GM21360 (cell line): ENCODE results near the gene COL23A1.
"Not testable (repeated sequence)": the region's sequence is repeated elsewhere in the genome, so short reads cannot be mapped to it uniquely, and the experiment has no call there.

Experiments used
- ATAC-seq: cut with Tn5 transposase; IDR thresholded peaks from one replicate; pipeline ENCODE4 v1.9.1; 2021; ENCODE audit warnings: mild to moderate bottlenecking, moderate library complexity; ENCODE audit not compliant: unreplicated experiment

Gene COL23A1

DNA sequence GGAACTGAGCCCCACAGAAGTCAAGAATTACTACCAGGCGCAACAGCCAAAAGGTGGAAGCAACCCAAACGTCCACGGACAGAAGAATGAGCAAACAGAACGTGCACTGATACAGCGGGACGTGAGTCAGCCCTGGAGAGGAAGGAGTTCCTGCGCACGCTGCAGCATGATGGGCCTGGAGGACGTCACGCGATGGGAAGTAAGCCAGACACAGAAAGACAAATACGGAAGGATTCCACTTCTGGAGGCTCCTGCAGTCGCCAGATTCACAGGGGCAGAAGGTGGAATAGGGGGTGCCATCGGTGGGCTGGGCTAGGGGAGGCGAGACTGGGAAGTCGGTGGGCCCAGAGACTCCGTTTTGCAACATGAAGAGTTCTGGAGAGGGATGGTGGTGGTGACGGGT, 277.3 kb downstream of the COL23A1 start:
- ATAC-seq: no peak

DNA sequence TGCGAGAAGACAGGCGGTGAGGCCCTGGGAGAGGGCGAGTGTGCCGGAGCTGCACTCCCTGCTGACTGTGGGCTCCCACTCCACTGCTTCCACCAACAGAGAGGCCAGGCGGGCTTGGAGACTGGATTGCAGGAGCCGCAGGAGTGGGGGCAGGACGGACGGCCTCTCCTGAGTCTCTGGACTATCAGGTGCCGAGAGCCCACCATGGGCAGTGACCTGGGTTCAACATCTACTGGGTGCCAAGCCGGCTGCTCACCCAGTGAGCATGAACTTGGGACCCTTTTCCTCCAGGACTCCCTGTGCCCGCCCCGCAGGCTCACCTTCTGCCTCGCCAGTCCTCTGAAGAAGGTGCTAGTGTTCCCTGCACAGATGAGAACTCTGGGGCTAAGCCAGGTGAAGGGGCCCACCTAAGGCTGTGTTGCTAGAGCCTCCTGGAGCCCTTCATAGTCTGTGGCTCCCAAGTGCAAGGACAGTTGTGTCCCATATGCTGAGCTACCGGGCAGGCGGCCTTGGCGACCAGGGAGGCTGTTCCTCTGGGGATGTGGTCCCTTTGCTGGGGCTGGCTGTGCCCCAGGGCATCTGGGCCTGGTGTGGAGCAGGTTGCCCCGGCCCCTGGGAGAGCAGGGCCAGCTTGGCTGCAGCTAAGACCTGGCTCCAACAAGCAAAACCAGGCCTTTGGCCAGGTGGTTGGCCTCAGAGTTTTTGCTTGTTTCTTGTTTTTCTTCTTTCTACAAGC, 279.9 kb downstream of the COL23A1 start:
- ATAC-seq: no peak

DNA sequence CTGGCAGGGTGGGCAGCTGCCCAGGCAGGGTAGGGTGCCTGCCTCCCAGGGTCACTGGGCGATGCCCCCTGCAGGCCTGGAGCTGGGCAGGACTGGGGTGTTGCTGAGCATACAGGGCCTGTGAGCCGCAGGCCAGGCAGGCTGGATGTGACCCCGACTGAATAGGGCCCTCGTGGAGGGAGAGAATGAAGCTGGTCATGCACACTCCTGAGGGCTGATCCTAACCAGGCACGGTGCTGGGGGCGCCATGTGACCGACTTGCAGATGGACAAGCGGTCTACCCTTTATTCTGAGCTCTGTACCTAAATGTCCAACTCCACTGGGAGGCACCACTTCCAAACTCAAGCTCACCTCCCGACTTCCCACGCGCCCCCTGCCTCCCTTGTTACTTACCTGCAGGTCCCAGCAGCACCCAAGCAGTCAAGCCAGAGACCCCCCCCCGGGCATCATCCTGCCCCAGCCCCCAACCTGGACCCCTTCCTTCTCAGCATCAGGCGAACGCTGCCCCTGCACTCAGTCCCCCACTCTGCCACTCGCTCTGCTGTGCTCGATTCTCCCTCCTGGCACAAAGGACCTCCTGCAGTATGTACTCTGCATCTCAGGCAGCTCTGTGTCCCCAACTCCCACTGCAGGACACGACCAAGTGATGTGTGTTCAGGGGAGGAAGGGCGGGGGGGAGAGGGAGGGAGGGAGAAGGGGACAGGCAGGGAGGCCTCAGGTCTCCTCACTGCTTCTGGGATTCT, 280.8 kb downstream of the COL23A1 start:
- no peak for ATAC-seq

DNA sequence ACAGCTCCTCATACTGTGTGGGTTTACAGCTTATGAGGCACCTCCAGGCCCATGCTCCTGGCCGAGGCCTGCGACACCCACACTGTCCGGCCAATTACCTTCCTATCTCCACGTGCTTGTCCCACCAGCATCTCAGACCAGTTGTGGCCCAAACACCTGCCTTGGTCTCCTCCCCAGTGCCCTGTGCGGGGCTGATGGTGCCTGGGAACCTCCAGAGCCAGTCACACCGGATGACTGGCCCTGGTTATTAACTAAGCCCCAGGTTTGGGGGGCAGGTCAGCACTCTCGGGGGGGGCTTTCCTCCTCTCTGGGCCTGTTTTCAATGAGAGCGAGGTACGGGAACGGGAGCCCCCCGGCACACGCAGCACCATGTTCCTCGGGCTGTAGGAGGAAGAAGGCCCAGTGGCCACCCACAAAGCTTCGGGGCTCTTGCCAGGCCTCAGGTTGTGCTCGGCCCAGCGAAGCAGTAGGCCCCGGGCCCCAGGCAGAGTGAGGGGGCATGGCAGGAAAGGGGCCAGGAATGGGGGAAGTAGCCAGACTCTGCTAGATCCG, 281.6 kb downstream of the COL23A1 start:
- ATAC-seq: no peak

DNA sequence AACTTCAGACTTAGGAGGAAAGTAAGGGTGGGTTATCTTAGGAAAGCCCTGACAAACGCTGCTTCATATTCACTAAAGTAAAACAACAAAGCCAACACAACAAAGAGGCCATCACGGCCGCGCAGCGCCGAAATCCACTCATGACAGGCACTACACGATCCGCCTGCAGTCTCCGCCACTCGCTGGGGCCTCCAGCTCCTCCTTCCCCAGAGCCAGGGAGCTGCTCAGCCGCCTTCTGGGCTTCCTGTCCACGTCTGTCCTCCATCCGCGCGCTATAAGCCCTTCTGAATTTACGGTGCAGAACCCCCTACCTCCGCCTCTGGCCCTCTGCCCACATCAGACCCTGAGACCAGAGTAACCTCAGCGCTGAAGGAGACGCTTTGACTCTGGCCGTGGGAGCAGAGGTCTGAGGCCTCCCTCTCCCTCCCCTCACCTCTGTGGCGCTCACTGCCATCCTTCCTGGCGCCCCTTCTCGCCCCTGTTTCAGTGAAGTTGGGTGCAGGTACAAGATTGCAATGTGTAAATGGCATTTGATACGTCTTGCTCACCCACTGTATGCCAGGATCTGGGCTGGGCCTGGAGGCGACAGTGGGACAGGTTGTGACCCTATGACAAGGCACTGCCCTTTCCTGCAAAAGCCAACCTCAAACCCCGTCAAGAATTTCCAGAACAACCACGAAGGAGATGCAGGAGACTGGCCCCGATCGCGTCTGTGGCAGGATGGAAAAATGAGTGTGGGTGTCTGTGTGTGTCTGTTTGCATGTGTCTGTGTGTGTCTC, 282.7 kb downstream of the COL23A1 start:
- ATAC-seq: no peak

DNA sequence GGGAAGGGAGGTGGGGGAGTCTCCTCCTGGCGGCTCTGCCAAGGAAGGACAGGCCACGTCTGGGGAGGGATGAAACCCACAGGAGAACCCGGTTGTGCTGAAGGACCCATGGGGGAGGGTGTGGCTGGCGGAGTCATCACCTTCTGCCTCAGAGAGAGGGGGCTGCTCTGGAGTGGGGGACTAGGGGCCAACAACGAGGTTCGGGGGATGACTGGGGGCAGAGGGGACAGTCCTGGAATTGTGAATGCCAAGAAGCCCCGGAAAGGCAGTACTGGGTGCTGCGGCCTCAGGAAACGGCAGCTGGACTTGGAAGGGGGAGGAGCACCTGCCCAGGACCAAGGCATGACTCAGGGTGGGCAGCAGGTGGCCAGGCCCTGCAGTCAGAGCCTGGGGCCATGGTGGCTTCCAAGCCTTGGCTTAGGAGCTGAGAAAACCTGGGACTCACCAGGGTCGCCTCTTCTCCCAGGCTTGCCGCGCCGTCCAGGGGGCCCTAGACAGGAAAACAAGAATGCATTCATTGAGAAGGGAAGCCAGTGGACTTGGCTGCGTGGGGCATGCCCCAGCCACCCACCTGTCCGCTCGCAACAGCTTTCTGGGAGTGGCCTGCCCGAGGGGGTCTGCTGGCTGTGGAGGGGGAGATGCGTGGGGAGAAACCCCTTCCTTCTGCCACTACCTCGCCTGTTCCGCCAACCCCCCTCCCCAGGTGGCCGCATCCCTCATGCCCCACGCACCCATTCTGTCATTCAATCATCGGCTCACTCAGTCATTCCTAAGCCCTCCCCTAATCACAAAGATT, 283.6 kb downstream of the COL23A1 start:
- ATAC-seq: no peak

DNA sequence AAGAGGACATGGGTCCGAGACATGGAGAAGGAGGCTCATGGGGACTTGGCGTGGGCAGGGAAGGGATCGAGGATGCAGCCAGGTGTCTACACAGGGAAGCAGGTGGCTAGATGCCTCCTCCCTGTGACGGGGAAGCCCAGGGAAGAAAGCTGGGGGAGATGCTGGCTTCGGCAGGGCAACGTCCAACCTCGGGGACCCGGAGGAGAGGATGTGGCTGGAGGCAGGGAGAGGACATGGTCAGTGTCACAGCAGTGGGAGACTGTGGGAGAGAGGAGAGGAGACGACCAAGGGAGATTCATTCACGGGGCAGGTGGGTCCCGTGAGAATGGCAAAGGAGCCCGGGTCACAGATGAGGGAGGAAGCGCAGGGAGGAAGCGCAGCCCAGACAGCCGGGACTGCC, 284.4 kb downstream of the COL23A1 start:
- no peak for ATAC-seq

DNA sequence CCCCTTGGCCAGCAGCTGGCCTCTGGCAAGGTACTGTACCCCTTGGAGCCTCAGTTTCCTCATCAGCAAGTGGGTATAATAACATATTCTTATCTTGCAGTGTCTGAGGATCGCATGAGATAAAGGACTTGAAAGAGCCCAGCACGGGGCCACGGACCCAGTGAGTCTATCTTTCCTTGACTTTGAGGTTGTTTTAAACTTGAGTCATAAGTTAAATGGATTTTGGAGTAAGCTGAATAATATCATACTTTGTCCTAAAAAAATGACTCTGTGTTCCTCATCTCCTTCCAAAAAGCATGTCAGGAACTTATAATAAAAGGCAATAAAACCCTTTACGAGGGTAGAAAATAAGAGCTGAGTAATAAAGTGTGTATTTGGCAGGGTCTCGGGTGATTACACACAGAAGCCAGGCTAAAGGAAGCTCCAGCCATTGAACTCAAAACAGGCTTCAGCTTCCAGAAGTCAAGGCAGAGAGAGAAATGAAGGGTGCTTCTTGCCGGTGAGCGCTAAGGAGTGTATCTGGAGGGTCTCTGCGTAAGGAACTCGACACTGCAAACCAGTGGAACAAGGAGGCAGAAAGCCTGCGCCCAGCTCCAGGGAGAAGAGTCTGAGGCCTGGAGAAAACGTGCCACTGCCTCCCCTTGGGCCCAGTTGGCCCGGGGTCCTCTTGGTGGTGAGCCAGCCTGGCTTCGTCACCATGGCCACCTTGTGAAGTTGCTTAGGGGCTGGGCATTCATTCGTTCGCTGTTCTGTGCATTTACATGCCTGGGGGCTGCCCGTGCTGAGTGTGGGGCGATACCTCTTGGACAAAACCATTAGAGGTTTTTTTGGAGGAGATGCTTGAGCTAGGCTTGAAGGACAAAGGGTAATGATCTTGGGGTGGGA, 285.2 kb downstream of the COL23A1 start:
- ATAC-seq: no peak

DNA sequence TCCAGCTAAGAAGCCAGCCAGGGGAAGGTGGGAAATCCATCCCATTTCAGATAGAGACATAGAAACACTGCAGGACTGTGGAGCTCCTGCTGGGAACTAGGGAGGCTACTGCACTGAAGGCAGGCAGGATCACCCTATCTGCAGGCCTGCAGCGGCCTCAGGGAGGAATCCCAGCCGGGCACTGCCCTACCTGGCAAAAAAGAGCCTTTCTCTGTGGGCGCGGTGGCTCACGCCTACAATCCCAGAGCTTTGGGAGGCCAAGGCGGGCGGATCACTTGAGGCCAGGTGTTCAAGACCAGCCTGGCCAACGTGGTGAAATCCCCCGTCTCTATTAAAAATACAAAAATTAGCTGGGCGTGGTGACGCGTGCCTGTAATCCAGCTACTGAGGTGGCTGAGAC, 286.2 kb downstream of the COL23A1 start:
- no peak for ATAC-seq

DNA sequence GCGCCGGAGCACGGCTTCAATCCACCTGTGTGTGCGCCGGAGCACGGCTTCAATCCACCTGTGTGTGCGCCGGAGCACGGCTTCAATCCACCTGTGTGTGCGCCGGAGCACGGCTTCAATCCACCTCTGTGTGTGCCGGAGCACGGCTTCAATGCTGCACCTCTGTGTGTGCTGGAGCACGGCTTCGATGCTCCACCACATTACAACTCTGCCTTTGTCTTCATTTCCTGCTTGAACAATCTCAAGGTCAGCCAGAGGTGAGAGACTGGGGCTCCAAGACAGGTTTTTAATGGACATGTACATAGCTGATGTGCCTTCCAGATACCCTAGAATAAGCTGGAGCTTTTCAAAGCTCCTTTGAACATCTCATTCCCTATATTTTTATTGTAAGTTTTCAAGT, 287.9 kb downstream of the COL23A1 start:
- ATAC-seq: not testable (repeated sequence)

DNA sequence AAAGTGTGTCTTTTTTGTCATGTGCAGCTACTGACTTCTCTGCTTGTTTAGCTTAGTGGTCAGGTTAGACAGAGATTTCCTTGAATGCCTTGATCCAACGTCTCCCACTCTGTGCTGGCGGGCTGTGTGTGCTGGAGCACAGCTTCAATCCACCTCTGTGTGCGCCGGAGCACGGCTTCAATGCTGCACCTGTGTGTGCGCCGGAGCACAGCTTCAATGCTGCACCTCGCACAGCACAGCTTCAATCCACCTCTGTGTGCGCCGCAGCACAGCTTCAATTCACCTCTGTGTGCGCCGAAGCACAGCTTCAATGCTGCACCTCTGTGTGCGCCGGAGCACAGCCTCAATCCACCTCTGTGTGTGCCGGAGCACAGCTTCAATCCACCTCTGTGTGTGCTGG, 288.6 kb downstream of the COL23A1 start:
- ATAC-seq: no peak

DNA sequence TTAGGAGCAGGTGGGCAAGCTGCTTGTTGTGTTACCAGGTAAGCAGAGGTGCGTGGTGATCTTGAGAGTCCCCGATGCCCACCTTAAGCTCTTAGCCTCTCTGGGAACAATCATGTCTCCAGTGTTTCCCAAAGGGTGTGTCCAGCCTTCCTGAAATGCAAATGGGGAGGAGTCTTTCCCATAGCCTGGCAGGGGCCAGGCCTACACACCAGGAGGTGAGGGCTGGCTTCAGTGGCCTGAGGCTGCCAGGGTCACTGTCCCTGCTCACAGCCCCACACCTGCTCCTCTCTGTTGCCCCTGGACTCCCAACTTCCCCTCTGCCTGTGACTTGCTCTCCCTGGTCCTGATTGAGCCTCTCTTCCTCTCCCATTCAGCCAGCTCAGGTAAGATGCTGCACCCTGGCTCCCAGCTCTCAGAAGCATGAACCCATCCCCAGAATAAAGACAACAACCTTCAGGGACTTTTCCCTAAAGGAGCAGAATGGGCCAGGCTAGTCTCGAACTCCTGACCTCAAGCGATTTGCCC, 291.8 kb downstream of the COL23A1 start:
- ATAC-seq: no peak

DNA sequence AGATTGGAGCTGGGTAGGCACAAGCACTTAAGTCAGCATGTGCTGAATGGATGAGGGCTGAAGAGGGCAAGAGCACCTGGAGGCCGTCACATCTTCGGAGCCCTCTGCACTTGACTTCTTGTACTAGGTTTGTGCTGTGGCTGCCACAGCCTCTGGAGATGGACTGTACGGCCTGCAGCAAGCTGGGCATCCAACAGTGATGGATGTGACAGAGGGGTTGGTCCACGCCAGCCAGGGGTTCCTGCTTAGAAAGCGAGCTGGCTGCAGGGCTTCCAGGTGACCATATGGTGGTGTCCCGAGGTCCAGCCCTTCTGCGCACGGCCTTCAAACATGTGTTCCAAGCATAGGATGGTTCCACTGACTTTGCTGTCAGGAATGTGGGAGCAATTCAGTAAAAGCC, 292.4 kb downstream of the COL23A1 start:
- ATAC-seq: no peak

DNA sequence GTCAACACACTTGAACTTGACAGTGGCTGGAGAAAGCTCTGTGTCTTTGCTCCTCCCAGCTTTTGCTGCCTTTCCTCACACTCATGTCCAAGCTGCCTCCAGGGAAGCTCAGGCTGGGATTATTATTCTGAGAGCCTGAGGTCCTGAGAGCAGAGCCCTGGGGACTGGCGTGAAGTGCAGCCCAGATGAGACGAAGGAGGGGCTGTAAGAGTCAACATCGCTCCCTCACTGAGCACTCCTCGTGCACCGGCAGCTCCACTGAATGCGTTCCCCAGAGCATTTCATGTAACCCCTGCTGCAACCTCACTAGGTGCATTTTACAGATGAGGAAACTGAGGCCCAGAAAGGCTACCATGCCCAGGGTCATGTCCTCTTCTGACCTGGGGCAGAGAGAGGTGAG, 294.1 kb downstream of the COL23A1 start:
- ATAC-seq: no peak

DNA sequence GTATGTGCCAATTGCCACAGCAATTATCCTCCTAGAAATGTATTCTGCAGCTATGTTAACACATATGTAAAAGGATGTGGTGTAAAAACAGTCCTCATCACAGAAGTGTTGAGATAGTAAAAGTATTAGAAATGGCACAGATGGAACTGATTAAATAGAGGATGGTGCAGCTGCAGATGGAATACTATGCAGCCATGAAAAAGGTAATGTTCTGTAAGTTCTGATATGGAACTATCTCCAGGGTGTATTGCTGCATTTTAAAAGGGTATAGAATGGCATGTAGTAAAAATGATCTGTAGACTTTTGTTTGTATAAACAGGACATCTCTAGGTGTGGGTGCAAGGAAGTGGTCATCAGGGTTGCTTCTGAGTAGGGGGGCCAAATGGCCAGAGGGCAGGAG, 294.6 kb downstream of the COL23A1 start:
- no peak for ATAC-seq

DNA sequence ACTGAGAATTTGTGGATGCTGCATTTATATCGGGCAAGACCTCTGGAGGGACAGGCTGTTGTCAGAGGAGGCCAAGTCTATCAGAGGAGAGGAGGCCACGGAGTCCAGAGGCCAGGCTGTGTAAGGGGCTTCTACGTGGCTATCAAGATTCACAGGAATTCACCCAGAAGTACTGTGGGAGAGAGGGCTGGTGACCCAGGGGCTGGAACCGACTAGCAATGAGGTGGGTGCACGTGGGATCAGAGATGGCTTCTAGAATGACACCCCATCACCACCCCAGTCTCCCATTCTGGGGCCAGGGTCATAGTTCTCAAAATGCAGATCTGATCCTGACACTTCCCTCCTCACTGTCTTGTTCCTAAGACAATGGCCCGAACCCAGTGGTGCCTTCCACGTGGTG, 296.4 kb downstream of the COL23A1 start:
- ATAC-seq: no peak

DNA sequence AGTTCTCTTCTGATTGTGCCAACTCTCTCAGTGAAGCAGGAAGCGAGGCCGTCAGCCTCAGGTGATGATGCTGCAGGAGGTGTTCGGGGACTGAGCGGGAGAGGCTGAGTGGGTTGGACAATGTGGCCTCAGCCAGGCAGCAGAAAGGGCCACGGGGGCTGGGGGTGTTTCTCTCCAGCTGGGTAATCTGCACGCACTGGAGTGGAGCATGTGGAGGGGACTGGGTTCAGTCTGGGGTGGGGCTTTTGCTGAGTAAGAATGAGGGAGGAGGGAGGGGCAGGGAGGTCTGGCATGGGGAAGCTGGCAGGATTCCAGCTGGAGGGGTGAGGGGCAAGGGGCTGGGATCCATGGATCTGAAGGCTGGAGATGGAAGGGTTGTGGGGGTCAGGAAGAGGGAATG, 296.8 kb downstream of the COL23A1 start:
- no peak for ATAC-seq

DNA sequence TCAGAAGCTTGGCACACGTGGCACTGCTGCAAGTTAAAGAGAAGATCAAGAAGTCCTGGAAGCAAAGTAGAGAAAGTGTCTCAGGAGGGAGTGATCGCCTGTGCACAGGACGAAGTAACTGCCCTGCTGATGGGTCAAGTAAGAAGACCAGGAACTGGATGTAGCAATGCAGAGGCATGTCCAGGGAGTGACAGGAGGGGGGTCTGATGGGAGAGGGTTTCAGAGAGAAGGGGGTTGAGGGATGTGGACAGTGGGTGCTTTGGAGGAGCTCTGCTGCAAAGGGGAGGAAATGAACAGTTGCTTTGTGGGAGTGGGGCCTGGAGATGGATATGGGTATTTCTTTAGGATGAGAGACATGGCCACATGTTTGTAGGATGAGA, 297.4 kb downstream of the COL23A1 start:
- no peak for ATAC-seq

DNA sequence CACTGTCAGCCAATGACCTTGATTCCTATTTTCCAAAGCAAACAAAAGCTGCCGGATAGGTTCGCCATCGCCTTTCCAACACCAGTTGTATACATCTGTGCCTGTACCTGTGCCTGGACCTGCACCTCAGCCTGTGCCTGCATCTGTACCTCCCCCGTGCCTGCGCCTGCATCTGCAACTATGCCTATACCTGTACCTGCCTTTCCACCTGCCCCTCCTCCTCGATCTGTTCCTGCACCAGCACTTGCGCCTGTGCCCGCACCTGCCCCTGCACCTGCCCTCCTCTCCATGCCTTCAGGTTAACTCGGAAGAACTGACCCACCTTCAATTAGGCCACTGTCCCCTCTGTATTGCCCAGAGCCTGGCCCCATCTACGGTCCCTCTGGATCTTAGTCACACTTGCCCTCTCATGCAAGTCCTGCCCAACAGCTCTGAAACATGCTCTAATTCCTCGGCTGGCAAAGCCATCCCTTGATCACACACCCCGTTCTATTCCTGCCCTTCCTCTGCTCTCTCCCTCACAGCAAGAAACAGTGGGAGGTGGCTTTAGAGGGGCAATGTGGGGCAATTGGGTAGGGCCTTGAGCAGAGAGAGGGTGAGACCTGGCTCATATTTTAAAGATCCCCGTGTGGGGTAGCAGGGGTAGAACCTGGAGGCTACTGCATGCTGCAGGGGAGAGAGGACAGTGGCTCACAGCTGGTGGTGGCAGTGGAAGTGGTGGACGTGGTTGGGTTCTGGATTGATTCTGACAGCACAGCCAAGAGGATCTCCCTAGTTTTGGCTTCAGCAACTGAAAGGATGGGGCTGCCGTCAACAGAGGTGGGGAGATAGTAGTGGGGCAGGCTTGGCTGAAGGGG, 298.0 kb downstream of the COL23A1 start:
- no peak for ATAC-seq
